Measurements from ENCODE around the gene OR2A2.

OR2A2 gene

DNA sequence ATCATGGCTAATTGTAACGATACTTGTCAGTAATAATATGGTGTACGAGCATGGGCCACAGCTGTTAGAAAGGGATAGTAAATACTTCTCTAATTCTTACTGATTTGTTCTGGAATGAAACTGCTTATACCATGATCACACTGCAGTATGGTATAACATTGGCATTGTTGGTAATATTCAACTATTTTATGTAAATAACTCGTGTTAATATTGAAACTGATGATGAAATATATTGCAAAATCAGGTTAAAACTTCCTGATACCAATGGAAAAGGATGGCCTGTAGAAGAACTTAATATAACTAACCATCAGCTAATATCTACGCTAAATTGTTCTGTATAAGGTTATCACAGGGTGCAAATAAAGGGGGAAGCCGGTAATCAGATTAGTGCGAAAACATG, 23.9 kb downstream of the OR2A2 start:
- intact Hi-C loops (cut with DNase I): no loop called here

DNA sequence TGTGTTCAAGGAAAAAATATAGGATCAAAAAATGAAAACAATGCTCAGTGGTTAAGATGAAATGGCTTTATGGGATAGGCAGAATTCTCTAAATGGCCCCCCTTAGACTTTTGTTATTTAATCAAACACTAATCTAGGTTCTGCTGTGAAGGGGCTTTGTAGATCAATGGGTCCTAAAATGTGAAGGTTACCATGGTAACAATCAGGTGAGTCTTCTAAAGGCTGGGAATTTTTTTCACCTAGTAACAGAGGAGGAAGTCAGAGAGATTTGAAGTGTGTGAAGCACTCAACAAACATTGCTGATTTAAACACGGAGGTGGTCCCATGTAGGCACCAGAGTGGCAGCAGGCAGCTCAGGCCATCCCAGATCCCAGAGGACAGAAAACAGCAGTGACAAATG, 24.7 kb downstream of the OR2A2 start:
- DNase-seq: no peak
- intact Hi-C loops (cut with DNase I): no loop called here

More for the DNA sequence above, 23.9 kb downstream of the OR2A2 start:
- DNase-seq: no peak

DNA sequence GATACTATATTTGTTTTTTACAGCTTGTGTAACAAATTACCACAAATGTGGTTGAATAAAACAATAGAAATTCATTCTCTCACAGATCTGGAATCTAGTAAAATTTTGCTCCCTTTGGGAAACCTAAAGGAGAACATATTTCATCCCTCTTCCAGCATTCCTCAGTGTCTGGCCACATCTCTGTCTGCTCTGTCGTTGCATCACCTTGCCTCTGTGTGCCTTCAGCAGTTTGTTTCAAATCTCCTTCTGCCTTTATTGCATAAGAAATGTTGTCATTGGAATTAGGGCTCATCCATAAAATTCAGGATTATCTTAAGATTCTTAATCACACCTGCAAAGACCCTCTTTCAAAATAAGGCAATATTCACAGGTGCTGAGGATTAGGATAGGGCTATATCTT, 28.1 kb downstream of the OR2A2 start:
- intact Hi-C loops (cut with DNase I): no loop called here
- no peak for DNase-seq

DNA sequence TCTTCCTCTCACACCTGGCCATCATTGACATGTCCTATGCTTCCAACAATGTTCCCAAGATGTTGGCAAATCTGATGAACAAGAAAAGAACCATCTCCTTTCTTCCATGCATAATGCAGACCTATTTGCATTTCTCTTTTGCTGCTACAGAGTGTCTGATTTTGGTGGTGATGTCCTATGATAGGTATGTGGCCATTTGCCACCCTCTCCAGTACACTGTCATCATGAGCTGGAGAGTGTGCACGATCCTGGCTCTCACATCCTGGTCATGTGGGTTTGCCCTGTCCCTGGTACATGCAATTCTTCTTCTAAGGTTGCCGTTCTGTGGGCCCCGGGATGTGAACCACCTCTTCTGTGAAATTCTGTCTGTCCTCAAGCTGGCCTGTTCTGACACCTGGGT, 32.8 kb downstream of the OR2A2 start:
- intact Hi-C loops (cut with DNase I): no loop called here
- DNase-seq: no peak

DNA sequence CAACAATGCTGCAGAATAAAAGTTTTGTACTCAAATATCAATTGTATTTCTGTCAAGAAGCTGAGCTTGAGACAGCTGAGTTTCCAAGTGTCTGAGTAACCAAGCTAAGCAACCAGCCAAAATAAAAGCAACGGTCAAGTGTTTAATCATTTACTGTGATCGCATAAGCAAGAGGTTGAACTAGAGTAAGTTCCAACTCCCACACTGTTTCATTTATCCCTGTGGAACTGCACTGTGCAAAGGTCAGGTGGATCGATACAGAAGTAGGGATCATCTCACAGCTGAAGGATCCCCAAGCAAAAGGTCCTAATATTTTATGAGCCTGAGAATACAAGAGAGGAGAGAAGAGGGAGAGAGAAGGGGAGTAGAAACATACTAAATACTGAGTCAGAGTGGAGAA, 35.0 kb downstream of the OR2A2 start:
- intact Hi-C loops (cut with DNase I): no loop called here
- DNase-seq: no peak

DNA sequence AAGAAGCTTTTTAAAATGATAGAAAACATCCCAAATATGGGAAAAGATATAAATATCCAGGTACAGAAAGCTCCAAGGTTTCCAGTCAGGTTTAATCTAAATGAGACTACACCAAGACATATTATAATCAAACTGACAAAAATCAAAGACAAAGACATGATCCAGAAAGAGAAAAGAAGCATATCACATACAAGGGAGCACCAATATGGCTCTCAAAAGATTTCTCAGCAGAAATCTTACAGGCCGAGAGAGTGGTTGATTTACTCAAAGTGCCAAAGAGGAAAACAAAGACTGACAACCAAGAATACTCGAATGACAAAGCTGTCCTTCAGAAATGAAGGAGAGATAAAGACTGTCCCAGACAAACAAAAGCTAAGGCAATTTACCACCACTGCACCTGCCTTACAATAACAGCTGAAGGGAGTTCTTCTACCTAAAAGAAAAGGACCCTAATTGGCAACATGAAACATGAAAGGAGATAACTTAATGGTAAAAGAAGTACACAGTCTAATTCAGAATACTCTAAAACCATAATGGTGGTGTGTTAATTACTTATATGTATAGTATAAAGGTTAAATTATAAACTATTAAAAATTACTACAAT, 38.9 kb downstream of the OR2A2 start:
- intact Hi-C loops (cut with DNase I): no loop called here
- DNase-seq: no peak

DNA sequence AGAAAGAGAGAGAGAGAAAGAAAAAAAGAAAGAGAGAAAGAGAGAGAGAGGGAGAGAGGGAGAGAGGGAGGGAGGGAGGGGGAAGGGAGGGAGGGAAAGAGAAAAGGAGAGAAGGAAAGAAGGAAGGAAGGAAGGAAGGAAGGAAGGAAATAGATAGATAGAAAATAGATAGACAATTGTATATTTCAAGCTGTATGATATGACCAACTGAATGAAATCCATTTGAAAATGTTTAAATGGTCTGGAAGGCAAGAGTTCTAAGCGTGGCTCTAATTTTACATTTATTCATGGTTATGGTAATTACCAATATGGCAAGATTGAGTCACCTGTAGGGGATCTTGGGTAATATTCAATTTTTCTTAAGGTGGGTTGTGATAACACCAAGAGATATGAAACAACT, 49.5 kb downstream of the OR2A2 start:
- intact Hi-C loops (cut with DNase I): no loop called here
- DNase-seq: no peak

Data from head of caudate nucleus (tissue), 42 donors.